ENCODE data around the gene ST6GALNAC3. TPM values are rescaled to one million over a fixed set of nuclear protein-coding genes. Genes with fewer than 3 reads are reported as not detected.

ST6GALNAC3 gene
- total RNA-seq, 4 donors from 2014 or later: 5.9 to 29.8 (median 11.7) TPM

- TF ChIP-seq, protein P1, sequence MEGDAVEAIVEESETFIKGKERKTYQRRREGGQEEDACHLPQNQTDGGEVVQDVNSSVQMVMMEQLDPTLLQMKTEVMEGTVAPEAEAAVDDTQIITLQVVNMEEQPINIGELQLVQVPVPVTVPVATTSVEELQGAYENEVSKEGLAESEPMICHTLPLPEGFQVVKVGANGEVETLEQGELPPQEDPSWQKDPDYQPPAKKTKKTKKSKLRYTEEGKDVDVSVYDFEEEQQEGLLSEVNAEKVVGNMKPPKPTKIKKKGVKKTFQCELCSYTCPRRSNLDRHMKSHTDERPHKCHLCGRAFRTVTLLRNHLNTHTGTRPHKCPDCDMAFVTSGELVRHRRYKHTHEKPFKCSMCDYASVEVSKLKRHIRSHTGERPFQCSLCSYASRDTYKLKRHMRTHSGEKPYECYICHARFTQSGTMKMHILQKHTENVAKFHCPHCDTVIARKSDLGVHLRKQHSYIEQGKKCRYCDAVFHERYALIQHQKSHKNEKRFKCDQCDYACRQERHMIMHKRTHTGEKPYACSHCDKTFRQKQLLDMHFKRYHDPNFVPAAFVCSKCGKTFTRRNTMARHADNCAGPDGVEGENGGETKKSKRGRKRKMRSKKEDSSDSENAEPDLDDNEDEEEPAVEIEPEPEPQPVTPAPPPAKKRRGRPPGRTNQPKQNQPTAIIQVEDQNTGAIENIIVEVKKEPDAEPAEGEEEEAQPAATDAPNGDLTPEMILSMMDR (IDR thresholded peaks at IDR 0.05; ENCODE audit: low read depth): no peak
Measured at GRCh38 chr1:76473591-76473990, 399.0 kb downstream of the ST6GALNAC3 start.

- TF ChIP-seq, protein P1 (IDR thresholded peaks at IDR 0.05; ENCODE audit: low read depth): no peak
Measured at GRCh38 chr1:76474922-76475321, 400.4 kb downstream of the ST6GALNAC3 start.

DNA sequence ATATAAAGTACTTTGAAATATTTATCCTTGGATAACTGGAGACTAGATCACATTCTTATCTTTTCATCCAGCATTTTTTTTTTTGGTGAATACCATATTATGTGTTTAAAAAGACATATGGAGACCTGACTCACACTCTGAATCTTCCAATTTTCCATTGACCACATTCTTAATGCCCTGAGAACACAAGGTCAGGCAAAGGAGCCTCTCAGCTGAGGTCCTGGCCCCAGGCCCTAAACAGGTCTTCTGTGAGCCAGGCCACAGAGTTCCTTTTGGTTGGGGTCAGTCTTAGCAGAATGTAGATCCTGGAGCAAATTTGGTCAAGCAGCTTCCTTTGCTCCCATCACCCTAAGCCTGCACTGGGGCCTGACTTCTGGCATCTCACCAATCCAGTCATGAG lies 402.6 kb downstream of the ST6GALNAC3 start:
- TF ChIP-seq, protein P1 (IDR thresholded peaks at IDR 0.05; ENCODE audit: low read depth): no peak

GRCh38 chr1:76480827-76481226 lies 406.3 kb downstream of the ST6GALNAC3 start:
- TF ChIP-seq, protein P1 (IDR thresholded peaks at IDR 0.05; ENCODE audit: low read depth): no peak

DNA sequence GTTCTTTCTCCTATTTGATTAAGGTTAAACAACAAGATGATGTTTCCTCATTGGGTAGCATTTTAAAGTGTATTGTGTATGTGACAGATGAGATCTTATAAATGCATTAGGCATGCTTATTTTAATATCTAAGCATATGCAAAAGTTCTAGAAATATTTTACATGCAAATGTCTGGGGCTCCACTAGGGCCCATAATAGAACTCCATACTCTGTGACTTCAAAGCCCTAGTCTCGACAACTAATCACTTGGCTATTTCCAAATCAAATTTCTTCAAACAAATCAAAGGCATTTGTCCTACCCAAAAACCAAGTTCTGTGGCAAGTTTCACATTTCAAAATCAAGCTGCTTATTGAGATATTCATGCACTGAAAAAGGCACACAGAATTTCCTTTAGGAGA lies 407.1 kb downstream of the ST6GALNAC3 start:
- TF ChIP-seq, protein P1 (IDR thresholded peaks at IDR 0.05; ENCODE audit: low read depth): no peak

DNA sequence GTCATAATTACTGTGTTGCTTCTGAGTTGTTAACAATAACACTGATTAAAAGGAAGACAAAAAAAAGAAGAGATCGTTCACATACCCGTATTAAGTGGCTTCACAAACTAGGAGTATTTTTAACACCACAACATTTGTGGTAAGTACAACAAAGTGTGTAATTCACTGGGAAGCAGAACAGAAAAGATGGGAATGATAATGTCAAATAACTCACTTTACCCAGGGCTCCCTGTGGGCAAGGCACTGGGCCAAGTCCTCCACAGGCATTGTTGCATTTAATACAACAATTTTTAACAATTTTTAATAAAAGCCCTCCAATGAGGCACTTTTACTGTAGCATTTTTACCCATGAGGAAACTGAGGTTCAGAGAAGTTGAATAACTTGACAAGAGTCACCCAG lies 407.7 kb downstream of the ST6GALNAC3 start:
- TF ChIP-seq, protein P1 (IDR thresholded peaks at IDR 0.05; ENCODE audit: low read depth): no peak

- TF ChIP-seq, protein P1 (IDR thresholded peaks at IDR 0.05; ENCODE audit: low read depth): no peak
Measured at GRCh38 chr1:76491737-76492136, 417.2 kb downstream of the ST6GALNAC3 start.

Data from subcutaneous adipose tissue (tissue), 4 donors.